ENCODE measurements around the gene PLCB2.

DNA sequence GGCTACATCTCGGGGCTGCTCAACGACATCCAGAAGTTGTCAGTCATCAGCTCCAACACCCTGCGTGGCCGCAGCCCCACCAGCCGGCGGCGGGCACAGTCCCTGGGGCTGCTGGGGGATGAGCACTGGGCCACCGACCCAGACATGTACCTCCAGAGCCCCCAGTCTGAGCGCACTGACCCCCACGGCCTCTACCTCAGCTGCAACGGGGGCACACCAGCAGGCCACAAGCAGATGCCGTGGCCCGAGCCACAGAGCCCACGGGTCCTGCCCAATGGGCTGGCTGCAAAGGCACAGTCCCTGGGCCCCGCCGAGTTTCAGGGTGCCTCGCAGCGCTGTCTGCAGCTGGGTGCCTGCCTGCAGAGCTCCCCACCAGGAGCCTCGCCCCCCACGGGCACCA, 41.9 kb downstream of the PLCB2 start:
- TF ChIP-seq, protein P1, sequence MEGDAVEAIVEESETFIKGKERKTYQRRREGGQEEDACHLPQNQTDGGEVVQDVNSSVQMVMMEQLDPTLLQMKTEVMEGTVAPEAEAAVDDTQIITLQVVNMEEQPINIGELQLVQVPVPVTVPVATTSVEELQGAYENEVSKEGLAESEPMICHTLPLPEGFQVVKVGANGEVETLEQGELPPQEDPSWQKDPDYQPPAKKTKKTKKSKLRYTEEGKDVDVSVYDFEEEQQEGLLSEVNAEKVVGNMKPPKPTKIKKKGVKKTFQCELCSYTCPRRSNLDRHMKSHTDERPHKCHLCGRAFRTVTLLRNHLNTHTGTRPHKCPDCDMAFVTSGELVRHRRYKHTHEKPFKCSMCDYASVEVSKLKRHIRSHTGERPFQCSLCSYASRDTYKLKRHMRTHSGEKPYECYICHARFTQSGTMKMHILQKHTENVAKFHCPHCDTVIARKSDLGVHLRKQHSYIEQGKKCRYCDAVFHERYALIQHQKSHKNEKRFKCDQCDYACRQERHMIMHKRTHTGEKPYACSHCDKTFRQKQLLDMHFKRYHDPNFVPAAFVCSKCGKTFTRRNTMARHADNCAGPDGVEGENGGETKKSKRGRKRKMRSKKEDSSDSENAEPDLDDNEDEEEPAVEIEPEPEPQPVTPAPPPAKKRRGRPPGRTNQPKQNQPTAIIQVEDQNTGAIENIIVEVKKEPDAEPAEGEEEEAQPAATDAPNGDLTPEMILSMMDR (IDR thresholded peaks at IDR 0.05) = no peak
- TF ChIP-seq POLR2A (IDR thresholded peaks at IDR 0.05) = no peak

Measured in lower leg skin (tissue), 3 donors.